Ammon's horn (tissue), 1 donor: ENCODE data around the gene TALDO1.
A peak's percentile ranks its signal among the peaks of the same experiment; 100 is the strongest.

Experiments used
- DNase-seq: peaks from one replicate; pipeline ENCODE4 v3.0.0-alpha.2; 2016; ENCODE audit warnings: low spot score

The TALDO1 gene

GRCh38 chr11:799641-800316 lies 52.5 kb downstream of the TALDO1 start:
- no peak for DNase-seq

- DNase-seq: no peak
Measured at GRCh38 chr11:800473-800872, 53.2 kb downstream of the TALDO1 start.

- DNase-seq: no peak
Measured at GRCh38 chr11:801097-801780, 54.0 kb downstream of the TALDO1 start.

- no peak for DNase-seq
Measured at GRCh38 chr11:802018-802617, 54.9 kb downstream of the TALDO1 start.

GRCh38 chr11:802693-803466 lies 55.6 kb downstream of the TALDO1 start:
- DNase-seq: no peak

GRCh38 chr11:803467-803742 lies 56.1 kb downstream of the TALDO1 start:
- DNase-seq: no peak

- DNase-seq: no peak
Measured at GRCh38 chr11:803770-804598, 56.7 kb downstream of the TALDO1 start.

- DNase-seq: no peak
Measured at GRCh38 chr11:804599-804964, 57.3 kb downstream of the TALDO1 start.

GRCh38 chr11:808427-809286 lies 61.4 kb downstream of the TALDO1 start:
- DNase-seq: peak; percentile 45

GRCh38 chr11:809287-810039 lies 62.2 kb downstream of the TALDO1 start, which contains the start of gene RPLP2:
Gene RPLP2 (plus strand): TSS chr11:809967. CDS start chr11:810235, 268 bp downstream.
- peak; percentile 97 for DNase-seq

GRCh38 chr11:810040-810567 lies 62.8 kb downstream of the TALDO1 start:
- DNase-seq: no peak

GRCh38 chr11:811446-812245 lies 64.4 kb downstream of the TALDO1 start:
- no peak for DNase-seq

GRCh38 chr11:812390-812789 lies 65.1 kb downstream of the TALDO1 start:
- DNase-seq: no peak

GRCh38 chr11:813072-813455 lies 65.8 kb downstream of the TALDO1 start:
- DNase-seq: no peak

- DNase-seq: no peak
Measured at GRCh38 chr11:813456-814096, 66.3 kb downstream of the TALDO1 start.
